ENCODE data around the gene GRIP2.

GRIP2 gene

GRCh38 chr3:14546041-14546440 lies 5.9 kb upstream of the GRIP2 start:
- Histone ChIP-seq H2AK5ac (ENCODE audit: low read length) (no peak overlapping the region), H4K5ac (ENCODE audit: low read length) (no peak overlapping the region), H4K8ac (ENCODE audit: low read depth, low read length) (no peak overlapping the region), H2BK120ac (ENCODE audit: low read depth, low read length) (no peak overlapping the region), H3K23ac (ENCODE audit: low read length) (no peak overlapping the region), H3K4ac (ENCODE audit: low read depth, low read length) (no peak overlapping the region), H2BK5ac (ENCODE audit: low read length) (no peak overlapping the region), H3K27ac (ENCODE audit: low read depth, low read length) (no peak overlapping the region), H3K18ac (ENCODE audit: low read length) (no peak overlapping the region), H3K4me2 (ENCODE audit: low read length) (no peak overlapping the region), H3K9ac (ENCODE audit: low read length) (no peak overlapping the region), H2BK15ac (replicated peaks; ENCODE audit: low read depth) (no peak overlapping the region), H3K56ac (ENCODE audit: low read length) (no peak overlapping the region), H3K79me1 (ENCODE audit: low read length) (no peaks in the 10 kb centered on the region), H3K4me1 (ENCODE audit: control insufficient read depth, low read depth, low read length) (no peaks in the 10 kb centered on the region), H3K79me2 (ENCODE audit: control insufficient read depth, insufficient read depth, low read length) (no peaks in the 10 kb centered on the region), H3K27me3 (ENCODE audit: insufficient read depth, low read length, poor library complexity) (no peaks in the 10 kb centered on the region), H3K36me3 (ENCODE audit: control insufficient read depth, insufficient read depth, low read length) (no peaks in the 10 kb centered on the region), H3K4me3 (ENCODE audit: low read length) (no peak overlapping the region)
- no CpG with 5 or more reads among the region's 9 CpGs for WGBS (ENCODE audit: extremely low coverage, insufficient coverage, low lambda C conversion rate)
- no peak for DNase-seq

- H2AK5ac ChIP-seq (ENCODE audit: low read length): no peak overlapping the region
- no peaks in the 10 kb centered on the region for H3K79me1 ChIP-seq (ENCODE audit: low read length)
- no peak overlapping the region for H4K5ac ChIP-seq (ENCODE audit: low read length)
- no peaks in the 10 kb centered on the region for H3K36me3 ChIP-seq (ENCODE audit: control insufficient read depth, insufficient read depth, low read length)
- no CpG with 5 or more reads among the region's 5 CpGs for WGBS (ENCODE audit: extremely low coverage, insufficient coverage, low lambda C conversion rate)
- no peak overlapping the region for H2BK120ac ChIP-seq (ENCODE audit: low read depth, low read length)
- no peak overlapping the region for H3K56ac ChIP-seq (ENCODE audit: low read length)
- no peak overlapping the region for H3K4ac ChIP-seq (ENCODE audit: low read depth, low read length)
- H2BK5ac ChIP-seq (ENCODE audit: low read length): no peak overlapping the region
- no peaks in the 10 kb centered on the region for H3K79me2 ChIP-seq (ENCODE audit: control insufficient read depth, insufficient read depth, low read length)
- H3K4me1 ChIP-seq (ENCODE audit: control insufficient read depth, low read depth, low read length): no peaks in the 10 kb centered on the region
- no peak overlapping the region for H2BK15ac ChIP-seq (replicated peaks; ENCODE audit: low read depth)
- no peak overlapping the region for H3K23ac ChIP-seq (ENCODE audit: low read length)
- no peak for DNase-seq
- no peak overlapping the region for H3K4me3 ChIP-seq (ENCODE audit: low read length)
- no peaks in the 10 kb centered on the region for H3K27me3 ChIP-seq (ENCODE audit: insufficient read depth, low read length, poor library complexity)
- H3K9ac ChIP-seq (ENCODE audit: low read length): no peak overlapping the region
- H4K8ac ChIP-seq (ENCODE audit: low read depth, low read length): no peak overlapping the region
- no peak overlapping the region for H3K4me2 ChIP-seq (ENCODE audit: low read length)
- no peak overlapping the region for H3K18ac ChIP-seq (ENCODE audit: low read length)
- no peak overlapping the region for H3K27ac ChIP-seq (ENCODE audit: low read depth, low read length)
Measured at GRCh38 chr3:14545251-14545635, 5.1 kb upstream of the GRIP2 start.

- Histone ChIP-seq H3K4me3 (ENCODE audit: low read length) (no peak overlapping the region), H3K9ac (ENCODE audit: low read length) (no peak overlapping the region), H2BK5ac (ENCODE audit: low read length) (no peak overlapping the region), H3K4me2 (ENCODE audit: low read length) (no peak overlapping the region), H4K8ac (ENCODE audit: low read depth, low read length) (no peak overlapping the region), H3K27ac (ENCODE audit: low read depth, low read length) (no peak overlapping the region), H3K23ac (ENCODE audit: low read length) (no peak overlapping the region), H3K36me3 (ENCODE audit: control insufficient read depth, insufficient read depth, low read length) (no peaks in the 10 kb centered on the region), H3K27me3 (ENCODE audit: insufficient read depth, low read length, poor library complexity) (no peaks in the 10 kb centered on the region), H3K79me2 (ENCODE audit: control insufficient read depth, insufficient read depth, low read length) (no peaks in the 10 kb centered on the region), H2BK15ac (replicated peaks; ENCODE audit: low read depth) (no peak overlapping the region), H2BK120ac (ENCODE audit: low read depth, low read length) (no peak overlapping the region), H3K18ac (ENCODE audit: low read length) (no peak overlapping the region), H3K4ac (ENCODE audit: low read depth, low read length) (no peak overlapping the region), H3K79me1 (ENCODE audit: low read length) (no peaks in the 10 kb centered on the region), H3K4me1 (ENCODE audit: control insufficient read depth, low read depth, low read length) (no peaks in the 10 kb centered on the region), H4K5ac (ENCODE audit: low read length) (no peak overlapping the region), H2AK5ac (ENCODE audit: low read length) (no peak overlapping the region), H3K56ac (ENCODE audit: low read length) (no peak overlapping the region)
- no peak for DNase-seq
- WGBS (ENCODE audit: extremely low coverage, insufficient coverage, low lambda C conversion rate): no CpG with 5 or more reads among the region's 20 CpGs
Measured at GRCh38 chr3:14544282-14545250, 4.4 kb upstream of the GRIP2 start.

GRCh38 chr3:14543446-14543845 lies 3.3 kb upstream of the GRIP2 start:
- Histone ChIP-seq H3K4me2 (ENCODE audit: low read length) (no peak overlapping the region), H3K79me1 (ENCODE audit: low read length) (no peaks in the 10 kb centered on the region), H4K8ac (ENCODE audit: low read depth, low read length) (no peak overlapping the region), H3K4me1 (ENCODE audit: control insufficient read depth, low read depth, low read length) (no peaks in the 10 kb centered on the region), H3K23ac (ENCODE audit: low read length) (no peak overlapping the region), H2AK5ac (ENCODE audit: low read length) (no peak overlapping the region), H3K9ac (ENCODE audit: low read length) (no peak overlapping the region), H3K4me3 (ENCODE audit: low read length) (no peak overlapping the region), H2BK120ac (ENCODE audit: low read depth, low read length) (no peak overlapping the region), H3K27me3 (ENCODE audit: insufficient read depth, low read length, poor library complexity) (no peaks in the 10 kb centered on the region), H3K4ac (ENCODE audit: low read depth, low read length) (no peak overlapping the region), H2BK5ac (ENCODE audit: low read length) (no peak overlapping the region), H3K27ac (ENCODE audit: low read depth, low read length) (no peak overlapping the region), H2BK15ac (replicated peaks; ENCODE audit: low read depth) (no peak overlapping the region), H4K5ac (ENCODE audit: low read length) (no peak overlapping the region), H3K36me3 (ENCODE audit: control insufficient read depth, insufficient read depth, low read length) (no peaks in the 10 kb centered on the region), H3K79me2 (ENCODE audit: control insufficient read depth, insufficient read depth, low read length) (no peaks in the 10 kb centered on the region), H3K18ac (ENCODE audit: low read length) (no peak overlapping the region), H3K56ac (ENCODE audit: low read length) (no peak overlapping the region)
- no peak for DNase-seq
- no CpG with 5 or more reads among the region's 4 CpGs for WGBS (ENCODE audit: extremely low coverage, insufficient coverage, low lambda C conversion rate)

- Histone ChIP-seq H3K27me3 (ENCODE audit: insufficient read depth, low read length, poor library complexity) (no peaks in the 10 kb centered on the region), H2BK120ac (ENCODE audit: low read depth, low read length) (no peak overlapping the region)
- no CpG with 5 or more reads among the region's 3 CpGs for WGBS (ENCODE audit: extremely low coverage, insufficient coverage, low lambda C conversion rate)
Measured at GRCh38 chr3:14542656-14543055, 2.5 kb upstream of the GRIP2 start.

More at GRCh38 chr3:14542656-14543055, 2.5 kb upstream of the GRIP2 start:
- no peak overlapping the region for H3K56ac ChIP-seq (ENCODE audit: low read length)
- no peak overlapping the region for H2AK5ac ChIP-seq (ENCODE audit: low read length)
- no peak overlapping the region for H4K5ac ChIP-seq (ENCODE audit: low read length)
- no peak overlapping the region for H3K4me3 ChIP-seq (ENCODE audit: low read length)
- H3K79me2 ChIP-seq (ENCODE audit: control insufficient read depth, insufficient read depth, low read length): no peaks in the 10 kb centered on the region
- H2BK5ac ChIP-seq (ENCODE audit: low read length): no peak overlapping the region
- no peak overlapping the region for H3K18ac ChIP-seq (ENCODE audit: low read length)
- H3K4me1 ChIP-seq (ENCODE audit: control insufficient read depth, low read depth, low read length): no peaks in the 10 kb centered on the region
- no peak overlapping the region for H3K27ac ChIP-seq (ENCODE audit: low read depth, low read length)
- no peaks in the 10 kb centered on the region for H3K36me3 ChIP-seq (ENCODE audit: control insufficient read depth, insufficient read depth, low read length)
- H3K23ac ChIP-seq (ENCODE audit: low read length): no peak overlapping the region
- no peak overlapping the region for H2BK15ac ChIP-seq (replicated peaks; ENCODE audit: low read depth)
- H3K4ac ChIP-seq (ENCODE audit: low read depth, low read length): no peak overlapping the region
- no peak overlapping the region for H3K9ac ChIP-seq (ENCODE audit: low read length)
- no peak for DNase-seq
- H3K79me1 ChIP-seq (ENCODE audit: low read length): no peaks in the 10 kb centered on the region
- no peak overlapping the region for H3K4me2 ChIP-seq (ENCODE audit: low read length)
- no peak overlapping the region for H4K8ac ChIP-seq (ENCODE audit: low read depth, low read length)
